HEK293 (cell line): Measurements from ENCODE around the gene ZBTB44.

Experiments used
- CTCF ChIA-PET: fragments of 350-600 bp; formaldehyde crosslinking; extraction: SDS; loops from one replicate; lab custom pipeline; 2021; ENCODE audit warnings: antibody characterized with exemption; lab: Yijun Ruan, JAX
- POLR2A ChIA-PET: fragments of 300-600 bp; formaldehyde crosslinking; extraction: SDS; loops from one replicate; lab custom pipeline; 2020; ENCODE audit warnings: antibody characterized with exemption, inconsistent platforms; lab: Yijun Ruan, JAX
- H3K27ac ChIP-seq: fragments of 200-500 bp; sonication (Bioruptor generic); 2 replicates; pipeline ENCODE4 v1.5.1; 2014; ENCODE audit warnings: low read depth, low read length, control low read depth, inconsistent platforms; ENCODE audit errors: extremely low read depth
- H3K36me3 ChIP-seq, 2 experiments: fragments of 200-500 bp in 1 of 2; sonication (Bioruptor generic) in 1 of 2; 1 replicate in 1 of 2; 2 replicates in 1 of 2; pipeline ENCODE4 v1.5.1; 2014 to 2017; ENCODE audit warnings: inconsistent platforms in 2 of 2, low read length in 2 of 2; ENCODE audit not compliant: control insufficient read depth in 2 of 2, insufficient read depth in 1 of 2
- H3K4me1 ChIP-seq: fragments of 200-500 bp; sonication (Bioruptor generic); 2 replicates; pipeline ENCODE4 v1.5.1; 2014; ENCODE audit warnings: mild to moderate bottlenecking, low read length, inconsistent platforms; ENCODE audit not compliant: control insufficient read depth, insufficient read depth
- H3K4me3 ChIP-seq: 2 replicates; pipeline ENCODE4 v1.5.1; 2011; ENCODE audit warnings: low read depth, mild to moderate bottlenecking, control low read depth, low read length, moderate library complexity
- H3K9me3 ChIP-seq: fragments of 200-500 bp; sonication (Bioruptor generic); 2 replicates; pipeline ENCODE4 v1.5.1; 2014; ENCODE audit warnings: low read depth, low read length, inconsistent platforms; ENCODE audit not compliant: control insufficient read depth, insufficient read depth
- KLF16 ChIP-seq: fragments of 450-650 bp; formaldehyde crosslinking; IDR thresholded peaks from 2 replicates; pipeline ENCODE4 v1.5.1; 2017; ENCODE audit warnings: missing biosample characterization, missing genetic modification characterization
- OSR2 ChIP-seq: fragments of 450-650 bp; formaldehyde crosslinking; IDR thresholded peaks from 2 replicates; pipeline ENCODE4 v1.5.1; 2016; ENCODE audit warnings: missing biosample characterization, missing genetic modification characterization
- PRDM1 ChIP-seq: fragments of 450-650 bp; formaldehyde crosslinking; IDR thresholded peaks from 2 replicates; pipeline ENCODE4; 2016; ENCODE audit warnings: missing biosample characterization, missing genetic modification characterization
- REPIN1 ChIP-seq: fragments of 450-650 bp; formaldehyde crosslinking; IDR thresholded peaks from 2 replicates; pipeline ENCODE4 v1.5.1; 2017; ENCODE audit warnings: missing biosample characterization, missing genetic modification characterization, low read depth
- YY2 ChIP-seq: fragments of 450-650 bp; formaldehyde crosslinking; IDR thresholded peaks from 2 replicates; pipeline ENCODE4 v1.5.1; 2016; ENCODE audit warnings: missing biosample characterization, missing genetic modification characterization
- ZBTB1 ChIP-seq: fragments of 450-650 bp; formaldehyde crosslinking; IDR thresholded peaks from 2 replicates; pipeline ENCODE4 v1.5.1; 2016; ENCODE audit warnings: missing biosample characterization, missing genetic modification characterization
- ZBTB8A ChIP-seq: fragments of 450-650 bp; formaldehyde crosslinking; IDR thresholded peaks from 2 replicates; pipeline ENCODE4 v1.5.1; 2016; ENCODE audit warnings: missing biosample characterization, missing genetic modification characterization
- ZFHX2 ChIP-seq: fragments of 450-650 bp; formaldehyde crosslinking; conservative IDR thresholded peaks from 2 replicates; pipeline ENCODE4 v1.5.1; 2016; ENCODE audit warnings: missing biosample characterization, missing genetic modification characterization
- ZFP41 ChIP-seq: fragments of 450-650 bp; formaldehyde crosslinking; IDR thresholded peaks from 2 replicates; pipeline ENCODE4 v1.5.1; 2016; ENCODE audit warnings: missing biosample characterization, missing genetic modification characterization, borderline replicate concordance
- ZIC2 ChIP-seq: fragments of 450-650 bp; formaldehyde crosslinking; IDR thresholded peaks from 2 replicates; pipeline ENCODE4 v1.5.1; 2016; ENCODE audit warnings: missing biosample characterization, missing genetic modification characterization
- ZNF133 ChIP-seq: fragments of 450-650 bp; formaldehyde crosslinking; IDR thresholded peaks from 2 replicates; pipeline ENCODE4 v1.5.1; 2016; ENCODE audit warnings: missing biosample characterization, missing genetic modification characterization
- ZNF140 ChIP-seq: fragments of 450-650 bp; formaldehyde crosslinking; IDR thresholded peaks from 2 replicates; pipeline ENCODE4 v1.5.1; 2016; ENCODE audit warnings: missing biosample characterization, missing genetic modification characterization
- ZNF174 ChIP-seq: fragments of 450-650 bp; formaldehyde crosslinking; IDR thresholded peaks from 2 replicates; pipeline ENCODE4 v1.5.0; 2017; ENCODE audit warnings: missing biosample characterization, mild to moderate bottlenecking, missing genetic modification characterization
- ZNF211 ChIP-seq: fragments of 450-650 bp; formaldehyde crosslinking; IDR thresholded peaks from 2 replicates; pipeline ENCODE4 v1.5.1; 2016; ENCODE audit warnings: low read depth, missing biosample characterization, missing genetic modification characterization
- ZNF354C ChIP-seq: fragments of 450-650 bp; formaldehyde crosslinking; IDR thresholded peaks from 2 replicates; pipeline ENCODE4 v1.5.1; 2016; ENCODE audit warnings: missing biosample characterization, missing genetic modification characterization, low read depth, borderline replicate concordance
- ZNF621 ChIP-seq: fragments of 450-650 bp; formaldehyde crosslinking; IDR thresholded peaks from 2 replicates; pipeline ENCODE4 v1.5.1; 2017; ENCODE audit warnings: missing biosample characterization, missing genetic modification characterization
- ZSCAN16 ChIP-seq: fragments of 450-650 bp; formaldehyde crosslinking; IDR thresholded peaks from 2 replicates; pipeline ENCODE4 v1.5.1; 2016; ENCODE audit warnings: missing biosample characterization, missing genetic modification characterization
- TF ChIP-seq, protein P1 (sequence below): fragments of 450-650 bp; formaldehyde crosslinking; IDR thresholded peaks from 2 replicates; pipeline ENCODE4 v1.5.1; 2016; ENCODE audit warnings: missing biosample characterization, missing genetic modification characterization
- TF ChIP-seq, protein P2 (sequence below): fragments of 450-650 bp; formaldehyde crosslinking; IDR thresholded peaks from 2 replicates; pipeline ENCODE4 v1.5.1; 2016; ENCODE audit warnings: missing biosample characterization, missing genetic modification characterization
- TF ChIP-seq, protein P3 (sequence below): fragments of 450-650 bp; formaldehyde crosslinking; IDR thresholded peaks from 2 replicates; pipeline ENCODE4 v1.5.1; 2016; ENCODE audit warnings: missing biosample characterization, missing genetic modification characterization
- TF ChIP-seq, protein P4 (sequence below): fragments of 450-650 bp; formaldehyde crosslinking; IDR thresholded peaks from 2 replicates; pipeline ENCODE4 v1.5.1; 2016; ENCODE audit warnings: missing biosample characterization, missing genetic modification characterization, borderline replicate concordance

ZBTB44 gene

DNA sequence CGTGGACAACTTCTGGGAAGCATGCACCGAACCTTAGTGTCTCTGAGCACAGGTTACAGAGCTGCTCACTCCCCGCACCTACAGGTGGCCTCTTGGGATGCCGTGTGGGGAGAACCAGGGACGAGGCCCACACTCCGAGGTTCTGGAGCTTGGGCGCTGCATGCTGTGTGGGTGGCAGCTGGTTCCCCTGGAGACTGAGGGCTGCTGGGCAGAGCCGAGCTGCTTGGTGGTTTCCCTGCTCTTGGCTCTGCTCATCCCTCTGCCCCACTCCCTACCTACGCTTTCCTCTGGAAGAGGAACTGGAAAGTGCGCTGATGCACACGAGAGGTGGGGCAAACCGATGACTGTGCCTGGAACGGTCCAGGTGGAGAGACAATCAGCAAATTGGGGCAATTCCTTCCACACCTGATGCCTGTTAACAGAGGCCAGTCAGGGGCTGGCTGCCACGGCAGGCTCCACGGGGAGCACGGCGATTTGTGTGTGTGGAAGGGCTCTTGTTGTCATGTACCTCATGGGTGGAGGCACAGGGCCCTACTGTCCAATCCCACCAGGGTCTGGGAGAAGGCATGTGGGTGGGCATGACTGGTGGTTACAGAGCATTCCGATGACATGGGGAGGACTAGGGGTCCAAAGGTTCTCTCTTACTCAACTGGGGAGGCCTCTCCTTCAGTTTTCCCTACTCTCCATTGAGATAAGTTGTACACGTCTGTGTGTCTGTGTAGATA, 94.2 kb downstream of the ZBTB44 start:
- ChIA-PET POLR2A (no interaction called here), CTCF (interaction anchor here (0.6 to 0.7 kb wide), 2 partner anchors 169 to 657 kb away, joined by 3 read pairs; no protein-coding TSS in a partner anchor)
- Histone ChIP-seq H3K9me3 (no peaks in the 10 kb centered on the region), H3K4me3 (no peak overlapping the region), H3K4me1 (no peaks in the 10 kb centered on the region), H3K36me3 (no peaks in the 10 kb centered on the region), H3K27ac (no peak overlapping the region)
- TF ChIP-seq ZNF621 (no peak), ZBTB1 (tag by site-specific recombination) (no peak), ZNF174 (tag by site-specific recombination) (no peak), ZIC2 (no peak), ZFHX2 (tag by site-specific recombination) (no peak), ZNF354C (tag by site-specific recombination) (no peak), YY2 (no peak), OSR2 (tag by site-specific recombination) (no peak), REPIN1 (tag by site-specific recombination) (no peak), KLF16 (no peak)

DNA sequence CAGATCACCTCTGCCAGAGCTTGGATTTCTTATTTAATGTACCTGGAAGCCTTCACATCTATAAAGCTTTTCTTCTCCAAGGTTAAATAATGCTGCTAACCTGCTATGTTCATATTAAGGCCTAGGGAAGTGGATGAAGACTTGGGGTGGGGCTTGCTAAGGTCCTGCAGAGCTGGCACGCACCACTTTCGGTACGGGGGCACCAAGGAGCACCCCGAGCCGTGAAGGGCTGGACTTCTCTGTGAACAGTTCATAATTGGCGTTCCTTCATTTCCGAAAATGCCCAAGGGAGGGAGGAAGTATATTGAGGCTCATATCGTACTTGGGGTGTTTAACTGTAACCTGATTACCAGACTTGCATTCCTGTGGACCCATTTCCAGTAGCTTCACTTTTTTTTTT, 95.6 kb downstream of the ZBTB44 start:
- ChIA-PET CTCF (interaction anchor here (0.6 kb wide), 1 partner anchor 97 kb away, joined by 5 read pairs; no protein-coding TSS in a partner anchor), POLR2A (interaction anchor here (0.7 kb wide), 1 partner anchor 217 kb away, joined by 12 read pairs; the partner anchor contains the start of gene PRDM10)
- H3K9me3 ChIP-seq = no peaks in the 10 kb centered on the region
- no peaks in the 10 kb centered on the region for H3K36me3 ChIP-seq
- no peaks in the 10 kb centered on the region for H3K4me1 ChIP-seq
- H3K4me3 ChIP-seq = no peak overlapping the region
- H3K27ac ChIP-seq = no peak overlapping the region
- TF ChIP-seq PRDM1 (no peak), ZNF133 (no peak), ZNF140 (no peak)
- TF ChIP-seq, protein P1, sequence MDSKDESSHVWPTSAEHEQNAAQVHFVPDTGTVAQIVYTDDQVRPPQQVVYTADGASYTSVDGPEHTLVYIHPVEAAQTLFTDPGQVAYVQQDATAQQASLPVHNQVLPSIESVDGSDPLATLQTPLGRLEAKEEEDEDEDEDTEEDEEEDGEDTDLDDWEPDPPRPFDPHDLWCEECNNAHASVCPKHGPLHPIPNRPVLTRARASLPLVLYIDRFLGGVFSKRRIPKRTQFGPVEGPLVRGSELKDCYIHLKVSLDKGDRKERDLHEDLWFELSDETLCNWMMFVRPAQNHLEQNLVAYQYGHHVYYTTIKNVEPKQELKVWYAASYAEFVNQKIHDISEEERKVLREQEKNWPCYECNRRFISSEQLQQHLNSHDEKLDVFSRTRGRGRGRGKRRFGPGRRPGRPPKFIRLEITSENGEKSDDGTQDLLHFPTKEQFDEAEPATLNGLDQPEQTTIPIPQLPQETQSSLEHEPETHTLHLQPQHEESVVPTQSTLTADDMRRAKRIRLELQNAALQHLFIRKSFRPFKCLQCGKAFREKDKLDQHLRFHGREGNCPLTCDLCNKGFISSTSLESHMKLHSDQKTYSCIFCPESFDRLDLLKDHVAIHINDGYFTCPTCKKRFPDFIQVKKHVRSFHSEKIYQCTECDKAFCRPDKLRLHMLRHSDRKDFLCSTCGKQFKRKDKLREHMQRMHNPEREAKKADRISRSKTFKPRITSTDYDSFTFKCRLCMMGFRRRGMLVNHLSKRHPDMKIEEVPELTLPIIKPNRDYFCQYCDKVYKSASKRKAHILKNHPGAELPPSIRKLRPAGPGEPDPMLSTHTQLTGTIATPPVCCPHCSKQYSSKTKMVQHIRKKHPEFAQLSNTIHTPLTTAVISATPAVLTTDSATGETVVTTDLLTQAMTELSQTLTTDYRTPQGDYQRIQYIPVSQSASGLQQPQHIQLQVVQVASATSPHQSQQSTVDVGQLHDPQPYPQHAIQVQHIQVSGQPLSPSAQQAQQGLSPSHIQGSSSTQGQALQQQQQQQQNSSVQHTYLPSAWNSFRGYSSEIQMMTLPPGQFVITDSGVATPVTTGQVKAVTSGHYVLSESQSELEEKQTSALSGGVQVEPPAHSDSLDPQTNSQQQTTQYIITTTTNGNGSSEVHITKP (tag by site-specific recombination) = no peak

DNA sequence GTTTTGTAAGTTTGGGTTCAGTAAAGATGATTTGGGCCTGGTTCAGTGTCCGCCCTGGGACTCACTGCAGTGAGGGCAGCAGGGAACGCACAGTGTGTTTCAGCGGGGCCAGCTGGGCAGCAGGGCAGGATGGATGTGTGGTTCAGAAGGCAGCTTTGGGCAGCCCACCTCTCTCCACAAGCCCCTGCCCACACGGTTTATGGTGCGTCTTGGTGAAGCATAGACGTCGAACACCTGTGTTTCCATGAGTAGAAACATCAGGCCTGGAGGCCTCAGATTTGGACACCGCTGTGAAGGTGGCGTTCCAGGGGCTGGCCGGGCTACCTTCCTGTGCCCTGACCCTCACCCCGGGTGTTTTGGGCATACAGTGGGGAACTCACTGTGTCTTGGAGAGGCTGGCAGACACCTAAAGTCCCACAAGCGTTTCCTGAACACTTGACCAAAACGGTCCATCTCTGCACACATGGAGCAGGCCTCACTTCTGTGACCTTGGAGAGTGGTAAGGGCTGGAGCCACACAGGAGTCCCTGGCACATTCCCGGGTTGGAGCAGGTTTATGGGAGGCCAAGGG, 96.1 kb downstream of the ZBTB44 start:
- Histone ChIP-seq H3K4me1 (no peaks in the 10 kb centered on the region), H3K9me3 (no peaks in the 10 kb centered on the region)
- CTCF ChIA-PET = no interaction called here
- TF ChIP-seq ZFP41 (tag by site-specific recombination) (no peak), ZBTB8A (tag by site-specific recombination) (no peak), ZNF211 (tag by site-specific recombination) (no peak), ZSCAN16 (tag by site-specific recombination) (no peak)
- TF ChIP-seq, protein P2, sequence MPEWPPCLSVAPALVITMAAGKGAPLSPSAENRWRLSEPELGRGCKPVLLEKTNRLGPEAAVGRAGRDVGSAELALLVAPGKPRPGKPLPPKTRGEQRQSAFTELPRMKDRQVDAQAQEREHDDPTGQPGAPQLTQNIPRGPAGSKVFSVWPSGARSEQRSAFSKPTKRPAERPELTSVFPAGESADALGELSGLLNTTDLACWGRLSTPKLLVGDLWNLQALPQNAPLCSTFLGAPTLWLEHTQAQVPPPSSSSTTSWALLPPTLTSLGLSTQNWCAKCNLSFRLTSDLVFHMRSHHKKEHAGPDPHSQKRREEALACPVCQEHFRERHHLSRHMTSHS (tag by site-specific recombination) = no peak
- TF ChIP-seq, protein P3, sequence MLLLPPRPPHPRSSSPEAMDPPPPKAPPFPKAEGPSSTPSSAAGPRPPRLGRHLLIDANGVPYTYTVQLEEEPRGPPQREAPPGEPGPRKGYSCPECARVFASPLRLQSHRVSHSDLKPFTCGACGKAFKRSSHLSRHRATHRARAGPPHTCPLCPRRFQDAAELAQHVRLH = no peak
- TF ChIP-seq, protein P4, sequence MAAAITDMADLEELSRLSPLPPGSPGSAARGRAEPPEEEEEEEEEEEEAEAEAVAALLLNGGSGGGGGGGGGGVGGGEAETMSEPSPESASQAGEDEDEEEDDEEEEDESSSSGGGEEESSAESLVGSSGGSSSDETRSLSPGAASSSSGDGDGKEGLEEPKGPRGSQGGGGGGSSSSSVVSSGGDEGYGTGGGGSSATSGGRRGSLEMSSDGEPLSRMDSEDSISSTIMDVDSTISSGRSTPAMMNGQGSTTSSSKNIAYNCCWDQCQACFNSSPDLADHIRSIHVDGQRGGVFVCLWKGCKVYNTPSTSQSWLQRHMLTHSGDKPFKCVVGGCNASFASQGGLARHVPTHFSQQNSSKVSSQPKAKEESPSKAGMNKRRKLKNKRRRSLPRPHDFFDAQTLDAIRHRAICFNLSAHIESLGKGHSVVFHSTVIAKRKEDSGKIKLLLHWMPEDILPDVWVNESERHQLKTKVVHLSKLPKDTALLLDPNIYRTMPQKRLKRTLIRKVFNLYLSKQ (tag by site-specific recombination) = no peak
- TF ChIP-seq, all 188 proteins: peak for 0
- H3K4me3 ChIP-seq = no peak overlapping the region
- no peaks in the 10 kb centered on the region for H3K36me3 ChIP-seq
- H3K27ac ChIP-seq = no peak overlapping the region
- POLR2A ChIA-PET = no interaction called here
